ENCODE measurements around the gene PRR14L.

- no peak for TF ChIP-seq CTCF (IDR thresholded peaks at IDR 0.05; ENCODE audit: insufficient read depth, low read depth, low read length)
- no peak for TF ChIP-seq EZH2 (IDR thresholded peaks at IDR 0.05; ENCODE audit: insufficient read depth, low read length)
Observed at GRCh38 chr22:31753634-31754501, 3.9 kb upstream of the PRR14L start, which contains the start of gene DEPDC5.
